Nephron progenitor cell (in vitro differentiated cells): Measurements from ENCODE around the gene ASMT.

Experiments
- DNase-seq: peaks from one replicate; pipeline ENCODE4 v3.0.0; 2021
- H3K27ac Mint-ChIP-seq: 2 replicates; pipeline ENCODE4 v1.8.0; 2021; ENCODE audit warnings: mild to moderate bottlenecking, moderate library complexity, mixed read lengths
- H3K27me3 Mint-ChIP-seq: 2 replicates; pipeline ENCODE4 v1.8.0; 2021; ENCODE audit warnings: mild to moderate bottlenecking, low read depth, mixed read lengths; ENCODE audit not compliant: poor library complexity
- H3K36me3 Mint-ChIP-seq: 2 replicates; pipeline ENCODE4 v1.8.0; 2021; ENCODE audit warnings: low read depth, mixed read lengths
- H3K4me1 Mint-ChIP-seq: 2 replicates; pipeline ENCODE4 v1.8.0; 2021; ENCODE audit warnings: mixed read lengths
- H3K4me3 Mint-ChIP-seq: 2 replicates; pipeline ENCODE4 v1.8.0; 2021; ENCODE audit warnings: mild to moderate bottlenecking, moderate library complexity, mixed read lengths
- H3K9me3 Mint-ChIP-seq: 2 replicates; pipeline ENCODE4 v1.8.0; 2021; ENCODE audit warnings: mild to moderate bottlenecking, moderate library complexity, mixed read lengths
- CTCF ChIP-seq: fragments of 200-600 bp; sonication (generic); IDR thresholded peaks from 2 replicates; pipeline ENCODE4 v1.5.0; 2021; ENCODE audit warnings: antibody characterized with exemption

The ASMT gene

GRCh38 chrX:1582686-1583437 is 32.0 kb upstream of the ASMT start:
- Mint-ChIP-seq H3K27me3 (peaks cover 10% of the 10 kb centered on the region), H3K36me3 (no peaks in the 10 kb centered on the region), H3K27ac (no peak overlapping the region), H3K9me3 (peaks cover 14% of the 10 kb centered on the region), H3K4me3 (no peak overlapping the region), H3K4me1 (no peaks in the 10 kb centered on the region)
- no peak for TF ChIP-seq CTCF
- DNase-seq, result no peak

- H3K9me3 Mint-ChIP-seq, result peaks cover 14% of the 10 kb centered on the region
- H3K27me3 Mint-ChIP-seq, result peaks cover 10% of the 10 kb centered on the region
- no peaks in the 10 kb centered on the region for H3K4me1 Mint-ChIP-seq
- no peak overlapping the region for H3K27ac Mint-ChIP-seq
- no peak for DNase-seq
- no peak for TF ChIP-seq CTCF
- no peak overlapping the region for H3K4me3 Mint-ChIP-seq
- H3K36me3 Mint-ChIP-seq, result no peaks in the 10 kb centered on the region
Observed at GRCh38 chrX:1584237-1585011, 30.4 kb upstream of the ASMT start.

- H3K9me3 Mint-ChIP-seq, result peaks cover 14% of the 10 kb centered on the region
- H3K4me3 Mint-ChIP-seq, result no peak overlapping the region
- no peaks in the 10 kb centered on the region for H3K4me1 Mint-ChIP-seq
- H3K27ac Mint-ChIP-seq, result peak overlapping the region; percentile 89
- TF ChIP-seq CTCF, result no peak
- H3K36me3 Mint-ChIP-seq, result no peaks in the 10 kb centered on the region
- H3K27me3 Mint-ChIP-seq, result peaks cover 13% of the 10 kb centered on the region
- DNase-seq, result no peak
Observed at GRCh38 chrX:1587161-1587560, 27.7 kb upstream of the ASMT start.

- peaks cover 5% of the 10 kb centered on the region for H3K27me3 Mint-ChIP-seq
- H3K27ac Mint-ChIP-seq, result peak overlapping the region; percentile 61
- DNase-seq, result no peak
- peaks cover 11% of the 10 kb centered on the region for H3K36me3 Mint-ChIP-seq
- TF ChIP-seq CTCF, result no peak
- no peak overlapping the region for H3K4me3 Mint-ChIP-seq
- no peaks in the 10 kb centered on the region for H3K9me3 Mint-ChIP-seq
- H3K4me1 Mint-ChIP-seq, result peaks cover 14% of the 10 kb centered on the region
Observed at GRCh38 chrX:1589356-1590130, 25.3 kb upstream of the ASMT start.

GRCh38 chrX:1591102-1591862 is 23.6 kb upstream of the ASMT start, which contains the start of gene AKAP17A:
Gene AKAP17A (plus strand): TSS chrX:1591604. CDS start chrX:1593463, 1,859 bp downstream.
- TF ChIP-seq CTCF, result no peak
- Mint-ChIP-seq H3K4me3 (peak within 1 kb of the TSS; percentile 94), H3K9me3 (no peaks in the 10 kb centered on the region), H3K27me3 (peaks cover 4% of the 10 kb centered on the region), H3K4me1 (peaks cover 14% of the 10 kb centered on the region), H3K27ac (peak within 1 kb of the TSS; percentile 83), H3K36me3 (peaks cover 23% of the 10 kb centered on the region)
- DNase-seq, result peak; percentile 98
